ENCODE results near the gene BIN1.

Gene BIN1

DNA sequence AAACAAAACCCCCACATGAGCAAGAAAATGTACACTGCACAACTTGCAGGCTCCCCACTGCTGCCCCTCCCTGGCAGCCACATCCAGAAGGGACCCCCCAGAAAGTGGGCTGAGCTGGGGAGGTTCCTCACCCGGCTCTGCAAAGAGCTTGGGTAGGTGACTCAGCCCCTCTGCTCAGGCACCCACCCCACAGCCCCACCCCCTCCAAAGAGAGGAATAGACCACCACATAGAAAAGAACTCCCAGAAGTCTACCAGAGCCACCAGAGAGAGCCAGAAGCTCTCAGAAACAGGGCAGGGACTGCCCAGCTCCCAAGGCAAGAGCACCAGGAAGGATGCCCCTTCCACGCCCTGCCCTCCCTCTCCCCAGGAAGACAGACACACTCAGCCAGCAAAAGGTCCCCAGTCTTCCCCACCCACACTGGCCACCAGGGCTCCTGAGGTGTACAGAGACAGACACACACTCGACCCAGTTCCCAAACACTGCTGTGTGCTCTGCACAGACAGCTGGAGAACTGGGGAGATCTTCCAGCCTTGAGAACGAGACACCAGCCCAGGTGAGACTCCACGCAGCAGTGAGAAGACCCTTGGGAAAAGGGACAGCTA, 28.2 kb downstream of the BIN1 start:
- no peak for TF ChIP-seq CTCF (IDR thresholded peaks at IDR 0.05; ENCODE audit: extremely low read depth, missing control alignments)
- DNase-seq (ENCODE audit: low spot score) = no peak

- no peak for TF ChIP-seq CTCF (IDR thresholded peaks at IDR 0.05; ENCODE audit: extremely low read depth, missing control alignments)
- DNase-seq (ENCODE audit: low spot score) = no peak
Observed at GRCh38 chr2:127078028-127078427, 28.9 kb downstream of the BIN1 start.

DNA sequence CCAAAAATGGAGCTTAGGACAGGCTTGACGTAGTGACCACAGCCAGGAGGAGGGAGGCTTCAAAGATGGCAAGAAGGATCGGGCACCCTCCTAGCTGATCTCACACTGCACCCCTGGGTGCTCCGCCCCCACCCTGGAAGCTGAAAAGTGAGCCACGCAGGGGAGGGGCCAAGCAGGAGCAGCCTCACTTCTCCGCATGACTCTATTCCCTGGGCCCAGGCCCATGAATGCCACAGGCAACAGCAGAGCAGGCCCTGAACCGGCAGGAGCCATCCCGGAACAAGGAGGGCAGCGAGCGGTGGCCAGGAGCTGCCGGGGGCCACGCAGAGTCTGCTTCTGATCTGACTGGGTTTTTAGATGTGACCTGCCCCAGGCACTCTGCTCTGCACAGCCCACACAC, 30.0 kb downstream of the BIN1 start:
- no peak for TF ChIP-seq CTCF (IDR thresholded peaks at IDR 0.05; ENCODE audit: extremely low read depth, missing control alignments)
- DNase-seq (ENCODE audit: low spot score) = no peak

GRCh38 chr2:127076290-127076689, 30.7 kb downstream of the BIN1 start:
- DNase-seq (ENCODE audit: low spot score) = no peak
- no peak for TF ChIP-seq CTCF (IDR thresholded peaks at IDR 0.05; ENCODE audit: extremely low read depth, missing control alignments)

DNA sequence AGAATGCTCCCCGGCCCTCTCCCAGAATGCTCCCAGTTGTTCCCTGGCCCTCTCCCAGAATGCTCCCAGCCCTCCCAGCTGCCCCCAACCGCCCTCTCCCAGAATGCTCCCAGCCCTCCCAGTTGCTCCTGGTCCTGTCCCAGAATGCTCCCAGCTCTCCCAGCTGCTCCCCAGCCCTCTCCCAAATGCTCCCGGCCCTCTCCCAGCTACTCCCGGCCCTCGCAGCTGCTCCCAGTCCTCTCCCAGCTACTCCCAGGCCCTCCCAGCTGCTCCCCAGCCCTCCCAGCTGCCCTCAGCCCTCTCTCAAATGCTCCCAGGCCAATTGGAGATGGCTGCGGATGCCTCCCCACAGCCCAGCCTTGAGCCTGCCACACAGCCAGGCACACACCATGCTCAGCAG, 31.1 kb downstream of the BIN1 start:
- no peak for DNase-seq (ENCODE audit: low spot score)
- no peak for TF ChIP-seq CTCF (IDR thresholded peaks at IDR 0.05; ENCODE audit: extremely low read depth, missing control alignments)

GRCh38 chr2:127074936-127075335, 32.0 kb downstream of the BIN1 start:
- TF ChIP-seq CTCF (IDR thresholded peaks at IDR 0.05; ENCODE audit: extremely low read depth, missing control alignments) = no peak
- DNase-seq (ENCODE audit: low spot score) = no peak

- no peak for TF ChIP-seq CTCF (IDR thresholded peaks at IDR 0.05; ENCODE audit: extremely low read depth, missing control alignments)
- DNase-seq (ENCODE audit: low spot score) = no peak
Observed at GRCh38 chr2:127074358-127074757, 32.6 kb downstream of the BIN1 start.

All from GM20000 (cell line).